ENCODE data around the gene TUBB6.

TUBB6 gene

DNA sequence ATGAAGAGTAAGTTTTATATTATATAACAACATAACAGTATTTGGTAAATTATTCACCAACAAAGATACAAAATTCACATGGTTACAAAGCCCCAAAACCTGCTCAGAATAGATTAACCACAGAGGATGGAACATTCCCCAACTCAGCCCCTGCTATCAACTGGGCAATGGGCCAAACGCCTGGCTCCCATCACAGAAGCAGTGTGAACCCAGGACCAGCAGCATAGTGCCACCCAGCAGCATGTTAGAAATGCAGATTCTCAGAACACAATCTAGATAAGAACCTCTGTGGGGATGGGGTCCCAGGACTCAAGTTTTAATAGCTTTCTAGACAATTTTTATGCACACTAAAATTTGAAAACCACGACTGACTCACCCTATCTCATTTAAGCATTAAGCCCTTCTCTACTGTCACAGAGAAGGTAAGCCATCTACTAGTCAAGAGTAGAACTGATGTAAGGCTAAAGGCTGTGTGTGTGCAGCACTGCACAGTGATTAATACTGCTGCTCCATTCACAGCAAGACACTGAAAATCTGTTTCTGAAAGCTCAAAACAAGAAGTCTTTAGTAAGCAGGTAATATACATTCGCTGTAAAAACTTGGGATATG lies 53.8 kb downstream of the TUBB6 start:
- no peak overlapping the region for H3K27ac ChIP-seq (ENCODE audit: insufficient read depth, low read length, poor library complexity, severe bottlenecking)
- no peak for DNase-seq
- no peaks in the 10 kb centered on the region for H3K9me3 ChIP-seq (ENCODE audit: control insufficient read depth, low read length)
- H3K4me1 ChIP-seq (ENCODE audit: control insufficient read depth, insufficient read depth, low read length, poor library complexity, severe bottlenecking) = no peaks in the 10 kb centered on the region
- peaks cover 56% of the 10 kb centered on the region for H3K36me3 ChIP-seq (ENCODE audit: control insufficient read depth, insufficient read depth, low read length)
- no peaks in the 10 kb centered on the region for H3K27me3 ChIP-seq (replicated peaks; ENCODE audit: control insufficient read depth, insufficient read depth, low read length, poor library complexity, severe bottlenecking)
- no peak overlapping the region for H3K4me3 ChIP-seq (ENCODE audit: insufficient read depth, low read depth, low read length, poor library complexity, severe bottlenecking)

GRCh38 chr18:12362473-12363174 lies 54.6 kb downstream of the TUBB6 start:
- Histone ChIP-seq H3K27me3 (replicated peaks; ENCODE audit: control insufficient read depth, insufficient read depth, low read length, poor library complexity, severe bottlenecking) (no peaks in the 10 kb centered on the region), H3K27ac (ENCODE audit: insufficient read depth, low read length, poor library complexity, severe bottlenecking) (no peak overlapping the region), H3K4me1 (ENCODE audit: control insufficient read depth, insufficient read depth, low read length, poor library complexity, severe bottlenecking) (no peaks in the 10 kb centered on the region), H3K9me3 (ENCODE audit: control insufficient read depth, low read length) (no peaks in the 10 kb centered on the region), H3K36me3 (ENCODE audit: control insufficient read depth, insufficient read depth, low read length) (peaks cover 49% of the 10 kb centered on the region), H3K4me3 (ENCODE audit: insufficient read depth, low read depth, low read length, poor library complexity, severe bottlenecking) (no peak overlapping the region)
- DNase-seq = no peak

DNA sequence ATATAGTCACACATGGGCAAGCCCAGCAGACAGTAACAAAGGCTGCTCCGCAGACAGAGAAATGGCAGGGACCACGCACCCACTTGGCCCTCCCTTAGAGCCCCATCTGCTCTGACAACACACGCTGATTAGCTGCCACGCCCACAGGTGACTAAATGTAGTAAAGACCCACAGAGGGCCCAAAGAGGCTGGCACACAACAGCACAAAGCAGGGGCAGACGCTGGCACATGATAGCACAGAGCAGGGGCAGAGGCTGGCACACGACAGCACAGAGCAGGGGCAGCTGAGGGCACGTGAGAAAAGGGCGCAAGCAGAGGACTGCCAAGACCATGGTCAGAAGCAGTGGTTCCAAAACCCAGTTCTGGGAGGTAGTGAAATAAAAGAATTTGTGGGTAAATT lies 58.3 kb downstream of the TUBB6 start:
- H3K27ac ChIP-seq (ENCODE audit: insufficient read depth, low read length, poor library complexity, severe bottlenecking) = no peak overlapping the region

DNA sequence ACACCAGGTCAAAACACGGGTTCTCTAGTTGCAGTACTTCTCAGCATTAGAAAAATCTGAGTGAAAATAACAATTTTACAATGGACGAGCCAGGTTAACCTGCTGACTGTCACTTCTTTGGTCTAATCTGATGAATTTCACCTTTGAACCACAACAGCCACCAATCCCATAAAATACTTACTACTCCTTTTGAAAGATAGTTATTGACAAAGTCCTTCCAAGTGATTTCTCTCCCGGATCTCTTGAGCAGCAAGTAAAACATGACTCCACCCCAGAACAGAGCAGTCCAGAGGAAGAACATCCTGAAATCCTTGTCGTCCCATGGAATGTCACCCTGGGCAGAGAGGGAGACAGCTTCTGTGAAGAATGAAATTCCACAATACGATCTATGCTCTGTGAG lies 58.7 kb downstream of the TUBB6 start:
- H3K27ac ChIP-seq (ENCODE audit: insufficient read depth, low read length, poor library complexity, severe bottlenecking) = no peak overlapping the region
- DNase-seq = no peak
- H3K36me3 ChIP-seq (ENCODE audit: control insufficient read depth, insufficient read depth, low read length) = peaks cover 36% of the 10 kb centered on the region
- no peaks in the 10 kb centered on the region for H3K9me3 ChIP-seq (ENCODE audit: control insufficient read depth, low read length)
- H3K4me1 ChIP-seq (ENCODE audit: control insufficient read depth, insufficient read depth, low read length, poor library complexity, severe bottlenecking) = no peaks in the 10 kb centered on the region
- H3K27me3 ChIP-seq (replicated peaks; ENCODE audit: control insufficient read depth, insufficient read depth, low read length, poor library complexity, severe bottlenecking) = no peaks in the 10 kb centered on the region
- H3K4me3 ChIP-seq (ENCODE audit: insufficient read depth, low read depth, low read length, poor library complexity, severe bottlenecking) = no peak overlapping the region

More for the DNA sequence above, 58.3 kb downstream of the TUBB6 start:
- DNase-seq = no peak
- no peaks in the 10 kb centered on the region for H3K9me3 ChIP-seq (ENCODE audit: control insufficient read depth, low read length)
- H3K36me3 ChIP-seq (ENCODE audit: control insufficient read depth, insufficient read depth, low read length) = peaks cover 36% of the 10 kb centered on the region
- no peaks in the 10 kb centered on the region for H3K4me1 ChIP-seq (ENCODE audit: control insufficient read depth, insufficient read depth, low read length, poor library complexity, severe bottlenecking)
- no peak overlapping the region for H3K4me3 ChIP-seq (ENCODE audit: insufficient read depth, low read depth, low read length, poor library complexity, severe bottlenecking)
- no peaks in the 10 kb centered on the region for H3K27me3 ChIP-seq (replicated peaks; ENCODE audit: control insufficient read depth, insufficient read depth, low read length, poor library complexity, severe bottlenecking)

DNA sequence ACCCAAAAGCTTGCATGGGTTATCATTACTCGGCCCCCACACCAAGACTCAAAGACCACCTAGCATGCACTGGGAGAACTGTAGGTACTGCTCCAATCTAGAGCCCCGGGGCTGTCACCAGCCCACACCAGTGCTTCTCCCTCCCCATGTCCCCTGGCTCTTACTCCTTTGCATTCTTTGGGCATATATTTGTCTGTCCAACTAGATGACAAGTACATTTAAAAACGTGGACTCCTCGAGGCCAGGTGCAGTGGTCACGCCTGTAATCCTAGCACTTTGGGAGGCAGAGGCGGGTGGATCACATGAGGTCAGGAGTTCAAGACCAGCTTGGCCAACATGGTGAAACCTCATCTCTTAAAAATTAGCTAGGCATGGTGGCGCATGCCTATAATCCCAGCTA lies 61.2 kb downstream of the TUBB6 start:
- Histone ChIP-seq H3K27ac (ENCODE audit: insufficient read depth, low read length, poor library complexity, severe bottlenecking) (no peak overlapping the region), H3K36me3 (ENCODE audit: control insufficient read depth, insufficient read depth, low read length) (peaks cover 17% of the 10 kb centered on the region), H3K4me3 (ENCODE audit: insufficient read depth, low read depth, low read length, poor library complexity, severe bottlenecking) (no peak overlapping the region), H3K9me3 (ENCODE audit: control insufficient read depth, low read length) (no peaks in the 10 kb centered on the region), H3K27me3 (replicated peaks; ENCODE audit: control insufficient read depth, insufficient read depth, low read length, poor library complexity, severe bottlenecking) (no peaks in the 10 kb centered on the region), H3K4me1 (ENCODE audit: control insufficient read depth, insufficient read depth, low read length, poor library complexity, severe bottlenecking) (no peaks in the 10 kb centered on the region)
- DNase-seq = no peak

DNA sequence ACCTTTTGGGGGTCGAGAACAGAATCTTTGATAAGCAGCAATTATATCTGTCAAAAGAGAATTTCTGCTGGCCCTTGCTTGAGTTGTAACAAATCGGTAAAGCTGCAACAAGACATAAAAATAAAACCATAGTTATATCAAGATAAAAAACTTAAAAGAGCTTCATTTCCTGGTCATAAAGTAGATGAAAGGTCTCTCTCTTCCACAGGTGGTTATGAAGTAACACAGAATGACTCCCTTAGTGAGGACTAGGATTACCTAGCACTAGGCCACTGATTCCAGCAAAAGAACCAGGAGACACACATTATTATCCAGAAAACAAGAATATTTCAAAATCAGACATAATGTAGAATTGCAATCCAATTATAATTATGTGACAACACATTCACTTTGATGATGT lies 63.5 kb downstream of the TUBB6 start:
- no peak overlapping the region for H3K4me3 ChIP-seq (ENCODE audit: insufficient read depth, low read depth, low read length, poor library complexity, severe bottlenecking)
- H3K27ac ChIP-seq (ENCODE audit: insufficient read depth, low read length, poor library complexity, severe bottlenecking) = no peak overlapping the region
- H3K4me1 ChIP-seq (ENCODE audit: control insufficient read depth, insufficient read depth, low read length, poor library complexity, severe bottlenecking) = peaks cover 13% of the 10 kb centered on the region
- H3K27me3 ChIP-seq (replicated peaks; ENCODE audit: control insufficient read depth, insufficient read depth, low read length, poor library complexity, severe bottlenecking) = no peaks in the 10 kb centered on the region
- no peaks in the 10 kb centered on the region for H3K9me3 ChIP-seq (ENCODE audit: control insufficient read depth, low read length)
- DNase-seq = no peak
- peaks cover 10% of the 10 kb centered on the region for H3K36me3 ChIP-seq (ENCODE audit: control insufficient read depth, insufficient read depth, low read length)

- Histone ChIP-seq H3K27ac (ENCODE audit: insufficient read depth, low read length, poor library complexity, severe bottlenecking) (no peak overlapping the region), H3K27me3 (replicated peaks; ENCODE audit: control insufficient read depth, insufficient read depth, low read length, poor library complexity, severe bottlenecking) (no peaks in the 10 kb centered on the region), H3K4me1 (ENCODE audit: control insufficient read depth, insufficient read depth, low read length, poor library complexity, severe bottlenecking) (peaks cover 15% of the 10 kb centered on the region), H3K36me3 (ENCODE audit: control insufficient read depth, insufficient read depth, low read length) (peaks cover 8% of the 10 kb centered on the region), H3K4me3 (ENCODE audit: insufficient read depth, low read depth, low read length, poor library complexity, severe bottlenecking) (no peak overlapping the region), H3K9me3 (ENCODE audit: control insufficient read depth, low read length) (no peaks in the 10 kb centered on the region)
- no peak for DNase-seq
Measured at GRCh38 chr18:12372406-12372805, 64.4 kb downstream of the TUBB6 start.

- no peak for DNase-seq
- H3K27me3 ChIP-seq (replicated peaks; ENCODE audit: control insufficient read depth, insufficient read depth, low read length, poor library complexity, severe bottlenecking) = no peaks in the 10 kb centered on the region
- H3K4me1 ChIP-seq (ENCODE audit: control insufficient read depth, insufficient read depth, low read length, poor library complexity, severe bottlenecking) = peaks cover 21% of the 10 kb centered on the region
Measured at GRCh38 chr18:12373116-12373770, 65.2 kb downstream of the TUBB6 start.

GRCh38 chr18:12373771-12374116 lies 65.7 kb downstream of the TUBB6 start:
- peaks cover 21% of the 10 kb centered on the region for H3K4me1 ChIP-seq (ENCODE audit: control insufficient read depth, insufficient read depth, low read length, poor library complexity, severe bottlenecking)
- no peak overlapping the region for H3K4me3 ChIP-seq (ENCODE audit: insufficient read depth, low read depth, low read length, poor library complexity, severe bottlenecking)
- no peaks in the 10 kb centered on the region for H3K27me3 ChIP-seq (replicated peaks; ENCODE audit: control insufficient read depth, insufficient read depth, low read length, poor library complexity, severe bottlenecking)
- peaks cover 6% of the 10 kb centered on the region for H3K36me3 ChIP-seq (ENCODE audit: control insufficient read depth, insufficient read depth, low read length)
- H3K9me3 ChIP-seq (ENCODE audit: control insufficient read depth, low read length) = no peaks in the 10 kb centered on the region
- H3K27ac ChIP-seq (ENCODE audit: insufficient read depth, low read length, poor library complexity, severe bottlenecking) = no peak overlapping the region
- DNase-seq = no peak

More at GRCh38 chr18:12373116-12373770, 65.2 kb downstream of the TUBB6 start:
- Histone ChIP-seq H3K27ac (ENCODE audit: insufficient read depth, low read length, poor library complexity, severe bottlenecking) (no peak overlapping the region), H3K36me3 (ENCODE audit: control insufficient read depth, insufficient read depth, low read length) (peaks cover 8% of the 10 kb centered on the region), H3K4me3 (ENCODE audit: insufficient read depth, low read depth, low read length, poor library complexity, severe bottlenecking) (no peak overlapping the region), H3K9me3 (ENCODE audit: control insufficient read depth, low read length) (no peaks in the 10 kb centered on the region)

DNA sequence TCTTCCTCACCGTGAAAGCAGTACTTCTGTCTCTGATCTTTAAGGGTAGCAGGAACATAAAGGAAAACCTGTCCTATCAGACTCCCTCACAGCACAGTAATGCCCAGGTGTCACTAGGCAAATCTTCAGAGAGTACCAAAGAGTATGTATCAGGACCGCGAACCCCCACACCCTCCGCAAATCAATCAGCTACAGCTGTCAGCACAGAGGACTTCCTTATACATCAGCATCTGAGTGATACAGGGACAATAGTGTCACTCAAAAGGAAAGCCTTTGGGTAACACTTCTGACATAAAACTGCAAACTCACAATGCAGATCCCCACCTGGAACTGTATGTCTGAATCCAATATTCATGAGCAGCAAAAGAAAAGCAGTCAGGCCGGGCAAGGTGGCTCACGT lies 66.4 kb downstream of the TUBB6 start:
- peaks cover 21% of the 10 kb centered on the region for H3K4me1 ChIP-seq (ENCODE audit: control insufficient read depth, insufficient read depth, low read length, poor library complexity, severe bottlenecking)
- no peak overlapping the region for H3K27ac ChIP-seq (ENCODE audit: insufficient read depth, low read length, poor library complexity, severe bottlenecking)
- no peak for DNase-seq
- no peak overlapping the region for H3K4me3 ChIP-seq (ENCODE audit: insufficient read depth, low read depth, low read length, poor library complexity, severe bottlenecking)
- no peaks in the 10 kb centered on the region for H3K9me3 ChIP-seq (ENCODE audit: control insufficient read depth, low read length)
- H3K36me3 ChIP-seq (ENCODE audit: control insufficient read depth, insufficient read depth, low read length) = no peaks in the 10 kb centered on the region
- H3K27me3 ChIP-seq (replicated peaks; ENCODE audit: control insufficient read depth, insufficient read depth, low read length, poor library complexity, severe bottlenecking) = no peaks in the 10 kb centered on the region
